GM18511 (cell line): ENCODE results near the gene RTL10.
"Not testable (repeated sequence)": the region's sequence is repeated elsewhere in the genome, so short reads cannot be mapped to it uniquely, and the experiment has no call there.

ENCODE experiments used
- ATAC-seq: cut with Tn5 transposase; IDR thresholded peaks from one replicate; pipeline ENCODE4 v1.9.1; 2021; ENCODE audit warnings: mild to moderate bottlenecking, moderate library complexity; ENCODE audit not compliant: unreplicated experiment

The RTL10 gene

GRCh38 chr22:19846620-19847344, 7.9 kb downstream of the RTL10 start:
- no peak for ATAC-seq

- ATAC-seq, result no peak
Observed at GRCh38 chr22:19845054-19845722, 9.5 kb downstream of the RTL10 start.

- ATAC-seq, result no peak
Observed at GRCh38 chr22:19844377-19845053, 10.2 kb downstream of the RTL10 start.

GRCh38 chr22:19843857-19844376, 10.8 kb downstream of the RTL10 start:
- ATAC-seq, result no peak

- ATAC-seq, result no peak
Observed at GRCh38 chr22:19843107-19843856, 11.4 kb downstream of the RTL10 start.

- no peak for ATAC-seq
Observed at GRCh38 chr22:19842393-19843106, 12.1 kb downstream of the RTL10 start.

- ATAC-seq, result no peak
Observed at GRCh38 chr22:19841641-19842392, 12.9 kb downstream of the RTL10 start.

- ATAC-seq, result no peak
Observed at GRCh38 chr22:19840955-19841640, 13.6 kb downstream of the RTL10 start.

GRCh38 chr22:19840059-19840458, 14.6 kb downstream of the RTL10 start:
- no peak for ATAC-seq

GRCh38 chr22:19837915-19838314, 16.8 kb downstream of the RTL10 start:
- no peak for ATAC-seq

- no peak for ATAC-seq
Observed at GRCh38 chr22:19836512-19836911, 18.2 kb downstream of the RTL10 start.

GRCh38 chr22:19834599-19834998, 20.1 kb downstream of the RTL10 start:
- ATAC-seq, result no peak

- ATAC-seq, result not testable (repeated sequence)
Observed at GRCh38 chr22:19833327-19833726, 21.3 kb downstream of the RTL10 start.

GRCh38 chr22:19832476-19833108, 22.1 kb downstream of the RTL10 start:
- ATAC-seq, result peak; percentile 54

- not testable (repeated sequence) for ATAC-seq
Observed at GRCh38 chr22:19831979-19832378, 22.7 kb downstream of the RTL10 start.

GRCh38 chr22:19831016-19831415, 23.7 kb downstream of the RTL10 start:
- ATAC-seq, result no peak

GRCh38 chr22:19828035-19828401, 26.7 kb downstream of the RTL10 start:
- no peak for ATAC-seq

GRCh38 chr22:19827341-19828034, 27.2 kb downstream of the RTL10 start:
- no peak for ATAC-seq
